Left ventricle myocardium inferior (tissue), 1 donor: ENCODE results near the gene JAKMIP1. TPM values are rescaled to one million over a fixed set of nuclear protein-coding genes. Genes with fewer than 3 reads are reported as not detected.

Experiments
- DNase-seq: peaks from one replicate; pipeline ENCODE4 v3.0.0-alpha.2; 2020
- H3K27ac ChIP-seq: fragments of 200-600 bp; replicated peaks from 2 replicates; pipeline ENCODE4 v1.8.0; 2021
- H3K27me3 ChIP-seq: fragments of 200-600 bp; 2 replicates; pipeline ENCODE4 v1.8.0; 2021; ENCODE audit warnings: low read depth
- H3K36me3 ChIP-seq: fragments of 200-600 bp; 2 replicates; pipeline ENCODE4 v1.8.0; 2021
- H3K4me1 ChIP-seq: fragments of 200-600 bp; 2 replicates; pipeline ENCODE4 v1.8.0; 2021
- H3K4me3 ChIP-seq: fragments of 200-600 bp; 2 replicates; pipeline ENCODE4 v1.8.0; 2021; ENCODE audit warnings: mild to moderate bottlenecking, moderate library complexity
- H3K9me3 ChIP-seq: fragments of 200-600 bp; replicated peaks from 2 replicates; pipeline ENCODE4 v1.8.0; 2021
- CTCF ChIP-seq: fragments of 200-600 bp; IDR thresholded peaks from 2 replicates; pipeline ENCODE4 v1.8.0; 2021; ENCODE audit warnings: antibody characterized with exemption, mild to moderate bottlenecking, borderline replicate concordance
- intact Hi-C: fragments of 100-400 bp; cut with micrococcal nuclease; formaldehyde crosslinking; loops from one replicate; pipeline ENCODE4 v1.11.0; 2022
- total RNA-seq: library from RNA; stranded (reverse); fragmentation: NEBNext Ultra II Directional; extraction: Animal tissue kit (Norgen Biotek cat#: 25700); gene quantifications from one replicate; pipeline ENCODE4 v1.2.1, GENCODE V29; 2021
- donor health status: DM: no; HTN: yes; CAD: no; lungs with severe emphysema.

The JAKMIP1 gene
- total RNA-seq, 1 donor from 2014 or later = not detected

GRCh38 chr4:6087669-6088341, 112.5 kb downstream of the JAKMIP1 start:
- no peak overlapping the region for H3K4me3 ChIP-seq
- no peaks in the 10 kb centered on the region for H3K4me1 ChIP-seq
- peaks cover 4% of the 10 kb centered on the region for H3K9me3 ChIP-seq
- intact Hi-C loops = loop anchor here (10.0 kb wide), 1 partner anchor 93 kb away; no protein-coding TSS in a partner anchor
- no peak for DNase-seq
- no peak overlapping the region for H3K27ac ChIP-seq
- H3K27me3 ChIP-seq = peaks cover 68% of the 10 kb centered on the region
- TF ChIP-seq CTCF = peak; percentile 60
- H3K36me3 ChIP-seq = no peaks in the 10 kb centered on the region

GRCh38 chr4:6086846-6087245, 113.5 kb downstream of the JAKMIP1 start:
- intact Hi-C loops = loop anchor here (10.0 kb wide), 1 partner anchor 92 kb away; no protein-coding TSS in a partner anchor
- H3K4me1 ChIP-seq = no peaks in the 10 kb centered on the region
- H3K36me3 ChIP-seq = no peaks in the 10 kb centered on the region
- TF ChIP-seq CTCF = no peak
- peaks cover 68% of the 10 kb centered on the region for H3K27me3 ChIP-seq
- no peak overlapping the region for H3K27ac ChIP-seq
- H3K4me3 ChIP-seq = no peak overlapping the region
- H3K9me3 ChIP-seq = peaks cover 4% of the 10 kb centered on the region
- DNase-seq = no peak

- intact Hi-C loops = loop anchor here (10.0 kb wide), 1 partner anchor 91 kb away; no protein-coding TSS in a partner anchor
- H3K27me3 ChIP-seq = peaks cover 68% of the 10 kb centered on the region
- H3K4me3 ChIP-seq = no peak overlapping the region
- peaks cover 4% of the 10 kb centered on the region for H3K9me3 ChIP-seq
- TF ChIP-seq CTCF = no peak
- DNase-seq = no peak
- H3K36me3 ChIP-seq = no peaks in the 10 kb centered on the region
- no peaks in the 10 kb centered on the region for H3K4me1 ChIP-seq
- no peak overlapping the region for H3K27ac ChIP-seq
These were observed 114.4 kb downstream of the JAKMIP1 start for GRCh38 chr4:6085691-6086628.

- TF ChIP-seq CTCF = no peak
- Histone ChIP-seq H3K27me3 (peaks cover 65% of the 10 kb centered on the region), H3K36me3 (no peaks in the 10 kb centered on the region), H3K4me1 (no peaks in the 10 kb centered on the region), H3K27ac (no peak overlapping the region), H3K9me3 (peaks cover 4% of the 10 kb centered on the region), H3K4me3 (no peak overlapping the region)
- intact Hi-C loops = loop anchor here (10.0 kb wide), 1 partner anchor 90 kb away; no protein-coding TSS in a partner anchor
- DNase-seq = no peak
These were observed 115.2 kb downstream of the JAKMIP1 start for GRCh38 chr4:6085028-6085690.

- intact Hi-C loops = loop anchor here (10.0 kb wide), 1 partner anchor 85 kb away; no protein-coding TSS in a partner anchor
- TF ChIP-seq CTCF = no peak
- no peak for DNase-seq
- Histone ChIP-seq H3K36me3 (no peaks in the 10 kb centered on the region), H3K9me3 (peaks cover 4% of the 10 kb centered on the region), H3K4me3 (no peak overlapping the region), H3K27ac (no peak overlapping the region), H3K4me1 (no peaks in the 10 kb centered on the region), H3K27me3 (peaks cover 49% of the 10 kb centered on the region)
These were observed 120.4 kb downstream of the JAKMIP1 start for GRCh38 chr4:6079965-6080364.
